Muscle layer of colon (tissue), 2 donors: Measurements from ENCODE around the gene UVRAG.

Experiments used
- H3K27ac ChIP-seq: one replicate; pipeline ENCODE4 v1.7.0; 2013; ENCODE audit warnings: low read depth, mild to moderate bottlenecking, low read length, moderate library complexity
- H3K27me3 ChIP-seq, 2 donors: one replicate each; pipeline ENCODE4 v1.7.0; 2013; ENCODE audit warnings: low read length in 2 of 2, mild to moderate bottlenecking in 2 of 2; ENCODE audit not compliant: insufficient read depth in 2 of 2, control insufficient read depth in 1 of 2
- H3K36me3 ChIP-seq: one replicate; pipeline ENCODE4 v1.7.0; 2013; ENCODE audit warnings: mild to moderate bottlenecking, low read length; ENCODE audit not compliant: insufficient read depth
- H3K4me1 ChIP-seq: one replicate; pipeline ENCODE4 v1.7.0; 2013; ENCODE audit warnings: mild to moderate bottlenecking, low read length; ENCODE audit not compliant: insufficient read depth
- H3K4me3 ChIP-seq, 2 donors: one replicate each; pipeline ENCODE4 v1.7.0; 2013; ENCODE audit warnings: low read length in 2 of 2, low read depth in 1 of 2, mild to moderate bottlenecking in 1 of 2, moderate library complexity in 1 of 2
- H3K9ac ChIP-seq: one replicate; pipeline ENCODE4 v1.7.0; 2013; ENCODE audit warnings: low read length
- H3K9me3 ChIP-seq: one replicate; pipeline ENCODE4 v1.7.0; 2013; ENCODE audit warnings: mild to moderate bottlenecking, low read length
- donor health status: abdominal sarcoma.
- donor health status: Adenocarcinoma of cecum.

UVRAG gene

DNA sequence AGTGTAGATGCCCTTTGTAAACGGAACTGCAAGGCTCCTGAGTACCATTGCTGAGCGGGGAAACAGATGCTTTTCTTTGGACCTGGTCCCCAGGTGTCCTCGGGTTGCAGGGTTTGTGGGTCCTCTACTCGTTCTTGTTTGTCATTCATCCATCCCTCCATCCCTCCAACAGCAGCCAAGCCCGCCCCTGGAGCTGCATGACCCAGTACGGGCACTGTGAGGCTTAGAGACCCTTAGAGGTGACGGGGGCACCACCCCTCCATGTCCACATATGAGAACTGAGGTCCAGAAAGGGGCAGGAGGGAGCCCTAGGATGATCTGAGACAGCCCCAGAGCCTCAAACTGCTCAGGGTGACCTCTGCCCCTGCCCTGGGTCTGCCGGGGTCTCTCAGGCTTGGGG is 345.8 kb downstream of the UVRAG start:
- H3K36me3 ChIP-seq, result no peaks in the 10 kb centered on the region
- no peaks in the 10 kb centered on the region for H3K27me3 ChIP-seq
- H3K4me3 ChIP-seq, result no peak overlapping the region
- H3K27ac ChIP-seq, result no peak overlapping the region
- no peak overlapping the region for H3K9ac ChIP-seq
- no peaks in the 10 kb centered on the region for H3K9me3 ChIP-seq
- H3K4me1 ChIP-seq, result peaks cover 4% of the 10 kb centered on the region

DNA sequence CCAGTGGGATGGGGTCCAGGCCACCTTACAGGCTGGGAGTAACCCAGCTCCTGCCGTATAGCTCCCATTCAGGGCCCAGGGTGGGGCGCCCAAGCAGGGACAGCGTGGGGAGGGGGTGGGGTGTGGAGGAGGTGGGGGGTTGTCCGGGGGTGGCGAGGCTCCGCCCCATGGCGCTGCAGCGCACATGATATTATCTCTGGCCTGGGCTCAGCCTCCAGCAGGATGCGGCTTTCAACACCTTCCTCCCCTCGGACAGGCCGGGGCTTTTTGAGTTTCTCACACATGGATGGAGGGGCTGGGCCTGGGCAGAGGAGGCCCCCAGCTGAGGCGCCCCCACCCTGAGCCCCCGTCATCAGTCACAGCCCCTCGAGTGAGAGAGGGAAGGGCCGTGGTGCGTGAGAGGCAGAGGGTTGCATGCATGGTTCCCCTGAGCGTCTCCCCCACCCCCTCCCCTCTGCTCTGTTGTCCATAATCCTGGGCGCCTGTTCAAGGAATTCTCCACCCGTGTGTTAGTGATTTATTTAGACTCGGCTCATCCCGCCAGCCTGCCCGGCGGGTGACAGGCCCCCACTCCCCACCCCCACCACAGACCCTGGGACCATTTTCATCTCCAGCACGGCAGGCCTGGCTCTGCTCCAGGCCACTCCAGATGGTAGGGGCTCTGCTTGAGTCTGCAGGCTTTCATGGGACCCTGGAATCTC is 346.4 kb downstream of the UVRAG start:
- Histone ChIP-seq H3K9ac (no peak overlapping the region), H3K4me3 (peak overlapping the region in 1 of 2 donors; percentile 7)

DNA sequence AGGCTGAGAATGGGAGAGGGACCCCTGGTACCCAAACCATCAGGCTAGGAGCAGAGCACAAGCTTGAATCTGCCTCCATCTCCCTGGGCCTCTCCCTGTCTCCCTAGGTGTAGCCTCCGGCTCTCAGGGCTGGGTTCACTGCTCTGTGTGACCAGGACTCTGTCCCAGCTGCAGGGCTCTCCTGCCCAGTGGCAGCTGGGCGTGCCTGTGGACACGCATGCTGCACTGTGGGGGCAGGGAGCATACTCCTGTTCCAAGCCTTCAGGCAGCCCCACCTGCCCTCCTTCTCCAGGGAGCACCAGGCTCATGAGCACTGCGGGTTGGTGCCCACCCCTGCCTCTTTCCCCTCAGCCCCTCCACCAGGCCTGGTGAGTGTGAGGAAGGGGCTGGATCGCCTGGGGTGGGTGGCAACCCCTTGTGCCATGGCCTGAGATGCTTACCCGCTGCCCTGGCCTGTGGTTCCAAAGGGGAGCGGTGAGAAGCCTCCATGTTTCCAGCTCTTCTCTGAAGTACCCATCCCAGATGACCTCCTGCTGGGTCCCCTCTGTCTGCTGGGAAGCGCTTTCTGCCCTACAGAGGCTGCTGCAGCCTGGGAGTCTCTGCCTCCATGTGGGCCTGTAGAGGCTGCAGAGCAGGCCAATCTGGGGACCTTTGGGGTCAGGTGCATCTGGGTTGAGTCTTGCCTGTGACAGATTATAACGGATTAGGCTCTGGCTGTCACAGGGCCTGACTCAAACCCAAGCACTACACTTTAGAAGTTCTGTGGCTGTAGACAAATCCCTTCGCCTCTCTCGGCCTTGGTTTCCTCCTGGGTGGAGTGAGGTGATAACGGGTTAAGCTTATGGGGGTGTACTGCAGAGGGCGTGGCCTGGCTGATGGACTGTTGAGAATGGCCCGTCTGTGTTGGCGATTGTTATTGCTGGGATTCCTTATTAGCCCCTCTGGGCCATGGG is 347.6 kb downstream of the UVRAG start:
- Histone ChIP-seq H3K36me3 (no peaks in the 10 kb centered on the region), H3K27ac (no peak overlapping the region), H3K4me3 (no peak overlapping the region), H3K9me3 (no peaks in the 10 kb centered on the region), H3K4me1 (peaks cover 4% of the 10 kb centered on the region), H3K27me3 (no peaks in the 10 kb centered on the region), H3K9ac (no peak overlapping the region)

More for the DNA sequence above, 346.4 kb downstream of the UVRAG start:
- no peaks in the 10 kb centered on the region for H3K27me3 ChIP-seq
- no peaks in the 10 kb centered on the region for H3K9me3 ChIP-seq
- H3K4me1 ChIP-seq, result peaks cover 4% of the 10 kb centered on the region
- H3K27ac ChIP-seq, result no peak overlapping the region
- no peaks in the 10 kb centered on the region for H3K36me3 ChIP-seq

DNA sequence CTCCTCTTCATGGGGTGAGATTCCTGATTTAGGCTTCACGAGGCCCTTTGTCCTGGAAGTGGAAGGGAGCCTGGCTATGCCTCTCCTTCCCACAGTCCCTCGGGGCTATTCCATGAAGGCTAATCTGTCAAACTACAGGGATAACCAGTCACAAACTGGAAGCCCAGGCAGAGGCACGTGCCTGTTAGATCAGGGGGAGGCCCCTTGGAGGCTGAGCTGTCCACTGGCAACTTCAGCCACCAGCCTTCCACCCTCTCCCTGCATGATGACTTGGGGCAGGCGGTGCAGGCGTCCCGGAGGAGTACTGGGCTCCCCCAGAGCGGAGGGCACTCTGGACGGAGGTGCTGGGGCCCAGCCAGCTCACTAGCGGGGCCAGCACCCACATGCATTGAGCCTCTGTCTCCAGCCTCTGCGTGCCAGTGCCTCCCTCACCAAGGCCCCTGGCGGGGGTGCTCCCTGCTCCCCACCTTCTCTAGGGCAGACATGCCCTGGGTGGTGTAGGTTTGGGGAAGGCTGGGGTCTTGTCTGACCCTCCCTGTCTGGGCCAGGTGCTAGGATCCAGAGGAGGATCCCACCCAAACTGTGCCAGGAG is 348.4 kb downstream of the UVRAG start:
- Histone ChIP-seq H3K9ac (no peak overlapping the region), H3K27me3 (no peaks in the 10 kb centered on the region), H3K36me3 (no peaks in the 10 kb centered on the region), H3K4me3 (no peak overlapping the region), H3K27ac (no peak overlapping the region), H3K4me1 (peaks cover 4% of the 10 kb centered on the region), H3K9me3 (no peaks in the 10 kb centered on the region)

DNA sequence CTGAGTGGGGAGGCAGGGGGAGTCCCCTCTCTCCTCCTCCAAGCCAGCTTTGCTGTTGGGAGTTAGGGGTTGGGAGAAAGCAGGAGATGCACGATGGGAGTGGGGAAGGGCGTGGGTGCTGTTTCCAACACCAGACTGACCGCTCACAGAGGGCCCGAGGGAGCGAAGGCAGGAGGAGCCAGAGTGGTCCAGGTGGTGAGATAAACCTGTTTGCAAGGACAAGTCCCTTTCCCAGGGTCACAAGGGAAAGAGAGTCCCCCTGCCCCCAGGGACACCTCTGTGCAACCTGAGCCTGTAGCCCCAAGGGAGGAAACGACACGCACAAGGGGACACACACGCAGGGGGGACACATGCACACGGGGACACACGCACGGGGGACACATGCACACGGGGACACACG is 349.1 kb downstream of the UVRAG start:
- Histone ChIP-seq H3K9ac (no peak overlapping the region), H3K4me3 (no peak overlapping the region), H3K4me1 (peaks cover 4% of the 10 kb centered on the region), H3K9me3 (no peaks in the 10 kb centered on the region), H3K36me3 (no peaks in the 10 kb centered on the region), H3K27me3 (no peaks in the 10 kb centered on the region), H3K27ac (no peak overlapping the region)

DNA sequence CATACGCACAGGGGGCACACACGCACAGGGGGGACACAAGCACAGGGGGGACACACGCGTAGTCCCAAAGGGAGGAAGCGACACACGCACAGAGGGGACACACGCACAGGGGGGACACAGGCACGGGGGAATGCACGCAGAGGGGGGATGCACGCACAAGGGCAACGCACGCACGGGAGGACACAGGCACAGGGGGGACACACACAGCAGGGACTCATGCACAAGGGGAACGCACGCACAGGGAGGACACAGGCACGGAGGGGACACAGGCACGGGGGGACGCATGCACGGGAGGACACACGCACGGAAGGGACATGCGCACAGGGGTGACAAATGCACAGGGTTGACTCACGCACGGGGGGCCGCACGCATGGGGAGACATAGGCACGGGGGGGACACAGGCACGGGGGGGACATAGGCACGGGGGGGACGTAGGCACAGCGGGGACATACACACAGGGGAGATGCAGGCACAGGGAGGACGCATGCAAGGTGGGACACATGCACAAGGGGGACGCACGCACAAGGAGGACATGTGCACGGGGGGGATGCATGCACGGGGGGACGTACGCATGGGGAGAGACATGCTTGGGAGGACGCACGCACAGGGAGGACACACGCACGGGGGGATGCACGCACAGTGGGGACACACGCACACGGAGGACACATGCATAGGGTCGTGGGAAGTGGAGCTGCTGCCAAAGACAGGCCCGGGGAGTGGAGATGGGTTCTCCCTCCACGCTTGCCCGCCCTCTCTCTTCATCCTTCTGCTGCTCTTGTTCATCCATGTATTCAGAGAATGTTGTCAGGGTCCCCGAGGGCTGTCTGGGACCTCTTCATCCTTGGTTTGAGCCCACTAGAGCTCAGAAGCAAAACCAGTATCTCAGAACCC is 350.1 kb downstream of the UVRAG start:
- Histone ChIP-seq H3K27me3 (no peaks in the 10 kb centered on the region), H3K4me1 (peaks cover 4% of the 10 kb centered on the region), H3K36me3 (no peaks in the 10 kb centered on the region), H3K9ac (no peak overlapping the region), H3K9me3 (no peaks in the 10 kb centered on the region), H3K27ac (no peak overlapping the region), H3K4me3 (no peak overlapping the region)

DNA sequence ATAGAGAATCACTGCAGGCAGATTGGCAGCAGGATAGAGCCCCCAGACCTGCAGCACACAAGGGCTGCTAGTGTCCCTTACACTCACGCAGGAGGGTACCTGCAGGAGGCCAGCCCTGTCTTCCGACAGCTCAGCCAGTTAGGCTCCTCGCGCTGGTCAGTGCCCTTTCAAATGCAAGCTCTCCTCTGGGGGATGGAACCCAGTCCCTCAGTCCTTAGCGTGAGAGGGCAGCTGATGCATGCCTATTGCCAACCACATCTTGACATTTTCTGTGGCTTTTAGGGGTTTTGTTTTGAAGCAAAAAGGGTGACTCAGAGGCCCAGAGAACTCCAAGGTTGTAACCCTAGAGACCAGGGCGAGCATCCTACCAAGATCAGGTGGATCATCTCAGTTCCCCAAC is 351.3 kb downstream of the UVRAG start:
- H3K9ac ChIP-seq, result no peak overlapping the region
- no peaks in the 10 kb centered on the region for H3K36me3 ChIP-seq
- H3K9me3 ChIP-seq, result no peaks in the 10 kb centered on the region
- no peak overlapping the region for H3K4me3 ChIP-seq
- no peak overlapping the region for H3K27ac ChIP-seq
- H3K4me1 ChIP-seq, result peaks cover 4% of the 10 kb centered on the region
- H3K27me3 ChIP-seq, result no peaks in the 10 kb centered on the region

DNA sequence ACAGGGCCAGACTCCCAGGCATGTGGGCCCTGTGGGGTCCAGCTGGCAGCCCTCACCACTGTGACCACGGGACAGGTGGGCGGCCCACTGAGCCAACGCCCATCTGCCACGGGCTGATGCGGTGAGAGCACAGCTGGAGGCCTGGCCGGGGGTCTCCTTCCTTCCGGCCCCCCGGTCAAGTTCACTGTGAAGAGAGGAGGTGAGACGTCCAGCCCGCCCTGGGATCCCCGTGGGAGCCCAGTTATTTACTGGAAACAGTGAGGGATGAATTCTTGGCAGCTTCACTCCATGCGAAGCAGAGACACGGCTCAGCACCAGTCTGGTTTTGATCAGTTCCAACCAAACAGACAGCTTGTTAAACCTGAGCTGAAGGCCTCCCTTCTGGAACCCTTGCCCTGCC is 352.6 kb downstream of the UVRAG start:
- H3K4me3 ChIP-seq, result no peak overlapping the region
- H3K27me3 ChIP-seq, result no peaks in the 10 kb centered on the region
- no peaks in the 10 kb centered on the region for H3K9me3 ChIP-seq
- no peak overlapping the region for H3K9ac ChIP-seq
- no peak overlapping the region for H3K27ac ChIP-seq
- no peaks in the 10 kb centered on the region for H3K4me1 ChIP-seq
- H3K36me3 ChIP-seq, result no peaks in the 10 kb centered on the region

DNA sequence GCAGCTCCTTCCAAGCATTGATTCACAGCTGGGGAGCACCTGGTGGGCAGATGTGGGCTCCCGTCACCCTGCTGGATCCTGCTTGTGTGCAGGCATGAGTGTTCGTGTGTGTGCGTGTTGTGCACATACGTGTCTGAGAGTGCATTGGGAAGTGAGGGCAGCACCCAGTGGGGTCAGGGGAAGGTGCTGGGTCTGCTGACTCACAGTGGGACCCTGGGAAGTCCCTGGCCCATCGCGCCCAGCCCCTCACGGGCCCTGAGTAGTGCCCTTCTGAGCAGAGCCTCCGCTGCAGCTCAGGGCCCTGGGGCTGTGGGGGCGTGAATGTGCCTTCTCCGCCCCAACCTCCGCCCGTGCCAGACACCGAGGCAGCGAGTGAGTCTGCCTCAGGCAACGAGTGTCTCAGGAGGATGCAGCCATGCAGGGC is 354.5 kb downstream of the UVRAG start:
- Histone ChIP-seq H3K27ac (no peak overlapping the region), H3K27me3 (no peaks in the 10 kb centered on the region)

DNA sequence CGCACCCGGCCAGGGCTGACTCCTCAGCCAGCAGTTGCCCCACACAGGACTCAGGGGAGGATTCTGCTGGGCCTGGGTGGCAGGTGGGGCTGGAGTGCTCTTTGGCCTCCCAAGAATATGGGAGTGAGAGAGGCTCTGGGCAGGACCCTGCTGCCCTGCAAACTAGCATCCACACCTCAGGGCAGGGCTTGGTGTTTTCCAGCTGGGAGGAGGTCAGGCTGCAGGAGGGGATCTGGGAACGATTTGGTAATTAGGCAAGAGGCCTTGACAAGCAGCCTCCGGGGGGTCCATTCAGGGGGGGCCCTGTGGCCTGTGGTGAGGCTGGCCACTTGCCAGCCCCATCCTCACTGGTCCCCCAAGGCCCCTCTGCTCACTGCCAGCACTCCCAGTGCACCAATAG is 355.5 kb downstream of the UVRAG start:
- Histone ChIP-seq H3K4me3 (no peak overlapping the region), H3K27me3 (no peaks in the 10 kb centered on the region), H3K9ac (no peak overlapping the region), H3K27ac (no peak overlapping the region), H3K36me3 (no peaks in the 10 kb centered on the region), H3K9me3 (no peaks in the 10 kb centered on the region), H3K4me1 (no peaks in the 10 kb centered on the region)

More for the DNA sequence above, 354.5 kb downstream of the UVRAG start:
- no peak overlapping the region for H3K4me3 ChIP-seq
- no peaks in the 10 kb centered on the region for H3K36me3 ChIP-seq
- H3K9me3 ChIP-seq, result no peaks in the 10 kb centered on the region
- no peaks in the 10 kb centered on the region for H3K4me1 ChIP-seq
- no peak overlapping the region for H3K9ac ChIP-seq

DNA sequence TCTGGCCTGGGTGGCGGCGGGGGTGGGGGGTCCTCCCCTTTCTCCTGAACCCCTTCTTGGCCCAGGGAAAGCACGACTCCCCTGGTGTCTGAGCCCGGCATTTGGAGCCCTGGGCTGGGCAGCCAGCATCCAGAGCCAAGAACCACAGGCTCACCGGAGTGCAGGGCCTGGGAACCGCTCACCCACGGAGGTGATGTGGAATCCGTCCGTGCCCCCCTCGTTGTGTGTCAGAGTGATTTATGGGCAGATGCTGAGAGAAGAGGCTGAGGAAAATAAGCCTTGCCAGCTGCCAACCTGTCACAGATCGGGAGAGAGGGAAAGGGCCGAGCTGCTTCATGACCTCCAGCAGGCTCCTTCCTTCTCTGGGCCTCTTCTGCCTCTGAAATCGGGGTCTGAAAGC is 357.6 kb downstream of the UVRAG start:
- Histone ChIP-seq H3K9me3 (no peaks in the 10 kb centered on the region), H3K27me3 (no peaks in the 10 kb centered on the region), H3K4me1 (no peaks in the 10 kb centered on the region), H3K36me3 (no peaks in the 10 kb centered on the region), H3K9ac (no peak overlapping the region), H3K27ac (no peak overlapping the region), H3K4me3 (no peak overlapping the region)
